Activated CD8-positive, alpha-beta T cell treated with anti-CD3 and anti-CD28 coated beads for 36 hours (primary cell): ENCODE measurements around the gene LCE4A. TPM values are rescaled to one million over a fixed set of nuclear protein-coding genes. Genes with fewer than 3 reads are reported as not detected.

Experiments
- ATAC-seq: fragments of 200-7000 bp; cut with Tn5 transposase; one replicate; pipeline ENCODE4 v1.10.0; 2021; ENCODE audit warnings: mild to moderate bottlenecking, moderate library complexity
- CTCF ChIA-PET: fragments of 350-600 bp; sonication (Branson Sonifier 250); formaldehyde crosslinking; loops from one replicate; lab custom pipeline; 2021; ENCODE audit warnings: antibody characterized with exemption; lab: Charles Lee
- POLR2A ChIA-PET: fragments of 350-600 bp; sonication (Branson Sonifier 250); formaldehyde crosslinking; loops from one replicate; lab custom pipeline; 2021; ENCODE audit warnings: antibody characterized with exemption; lab: Charles Lee
- DNase-seq: peaks from one replicate; pipeline ENCODE4 v3.0.0-alpha.2; 2020
- H3K27ac Mint-ChIP-seq: one replicate; pipeline ENCODE4 v1.8.0; 2021; ENCODE audit warnings: mild to moderate bottlenecking, mixed read lengths
- H3K27me3 Mint-ChIP-seq: one replicate; pipeline ENCODE4 v1.8.0; 2021; ENCODE audit warnings: mixed read lengths
- H3K36me3 Mint-ChIP-seq: one replicate; pipeline ENCODE4 v1.8.0; 2021; ENCODE audit warnings: low read depth, mixed read lengths
- H3K4me1 Mint-ChIP-seq: one replicate; pipeline ENCODE4 v1.8.0; 2021; ENCODE audit warnings: low read depth, mixed read lengths
- H3K4me3 Mint-ChIP-seq: one replicate; pipeline ENCODE4 v1.8.0; 2021; ENCODE audit warnings: mild to moderate bottlenecking, moderate library complexity, mixed read lengths
- H3K9me3 Mint-ChIP-seq: one replicate; pipeline ENCODE4 v1.8.0; 2021; ENCODE audit warnings: mixed read lengths
- CTCF ChIP-seq: fragments of 200-600 bp; IDR thresholded peaks from one replicate; pipeline ENCODE4 v1.8.0; 2022; ENCODE audit warnings: antibody characterized with exemption, mild to moderate bottlenecking
- intact Hi-C: fragments of 100-400 bp; cut with micrococcal nuclease; formaldehyde crosslinking; loops from one replicate; pipeline ENCODE4 v1.10.0; 2022
- total RNA-seq, 2 experiments: library from RNA; stranded (reverse); gene quantifications; one replicate each; pipeline ENCODE4 v1.2.3, GENCODE V29; 2021

The LCE4A gene
- total RNA-seq, 2 experiments from 2014 or later = not detected

- ATAC-seq (no peak), DNase-seq (no peak)
- Mint-ChIP-seq H3K27me3 (peaks cover 16% of the 10 kb centered on the region), H3K27ac (no peak overlapping the region), H3K4me3 (no peak overlapping the region), H3K36me3 (no peaks in the 10 kb centered on the region), H3K9me3 (no peaks in the 10 kb centered on the region), H3K4me1 (no peaks in the 10 kb centered on the region)
- ChIA-PET CTCF (no interaction called here), POLR2A (no interaction called here)
- no peak for TF ChIP-seq CTCF
- intact Hi-C loops = no loop called here
These were observed 37.3 kb downstream of the LCE4A start for GRCh38 chr1:152745289-152745704.

DNA sequence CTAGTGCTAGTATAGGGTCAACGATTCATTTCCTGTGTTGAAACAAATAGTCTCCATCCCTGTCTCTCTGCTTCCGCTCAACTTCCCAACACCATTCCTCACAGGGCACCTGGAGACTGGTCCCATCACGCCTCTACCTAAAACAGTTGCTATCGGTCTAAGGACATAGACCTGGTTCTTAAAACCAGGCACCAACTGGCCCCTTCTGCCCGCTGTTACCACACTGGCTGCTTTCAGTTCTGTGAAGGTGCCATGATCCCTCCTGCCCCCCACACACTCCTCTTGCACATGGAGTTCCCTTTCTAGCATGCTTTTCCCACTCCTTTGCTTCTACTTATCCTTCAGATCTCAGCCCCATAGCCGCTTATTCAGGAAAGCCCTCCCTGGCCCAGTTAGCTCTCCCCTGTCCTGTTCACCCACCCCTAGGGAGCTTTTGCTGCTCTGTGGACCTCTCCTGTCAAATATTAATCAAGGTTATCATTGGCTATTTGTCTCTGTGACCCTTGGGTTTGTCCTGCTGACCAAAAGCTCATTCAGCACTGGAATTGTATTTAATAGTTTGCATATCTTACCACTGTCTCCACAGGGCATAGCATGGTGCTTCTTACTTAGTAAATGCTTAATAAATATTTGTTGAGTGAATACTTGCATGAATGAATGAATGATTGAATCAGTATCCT lies 37.9 kb downstream of the LCE4A start:
- Mint-ChIP-seq H3K36me3 (no peaks in the 10 kb centered on the region), H3K27me3 (peaks cover 19% of the 10 kb centered on the region), H3K9me3 (no peaks in the 10 kb centered on the region), H3K27ac (no peak overlapping the region), H3K4me3 (no peak overlapping the region), H3K4me1 (no peaks in the 10 kb centered on the region)
- DNase-seq = no peak
- TF ChIP-seq CTCF = no peak
- intact Hi-C loops = no loop called here
- ChIA-PET CTCF (no interaction called here), POLR2A (no interaction called here)
- no peak for ATAC-seq

- Mint-ChIP-seq H3K4me1 (peaks cover 2% of the 10 kb centered on the region), H3K27ac (no peak overlapping the region), H3K4me3 (no peak overlapping the region), H3K36me3 (no peaks in the 10 kb centered on the region), H3K9me3 (no peaks in the 10 kb centered on the region), H3K27me3 (peaks cover 18% of the 10 kb centered on the region)
- TF ChIP-seq CTCF = no peak
- DNase-seq (no peak), ATAC-seq (no peak)
- ChIA-PET CTCF (no interaction called here), POLR2A (no interaction called here)
- intact Hi-C loops = no loop called here
These were observed 39.9 kb downstream of the LCE4A start for GRCh38 chr1:152747831-152748230.

DNA sequence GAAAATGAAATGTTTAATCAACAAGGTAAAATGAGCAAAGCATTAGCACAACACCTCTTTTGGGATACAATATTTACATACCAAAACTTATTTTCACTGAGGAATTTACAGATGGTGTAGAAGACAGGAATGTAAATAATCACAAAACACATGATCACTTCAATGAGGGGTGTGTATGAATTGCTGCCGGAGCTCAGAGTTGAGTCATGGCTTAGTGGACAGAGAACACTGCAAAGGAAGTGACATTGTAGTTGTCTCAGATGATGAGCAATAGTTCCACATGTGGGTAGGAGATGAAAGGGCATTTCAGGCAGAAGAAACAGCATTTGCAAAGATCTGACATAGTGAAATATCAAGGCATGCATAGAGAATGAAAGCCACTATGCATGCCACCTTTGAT lies 44.3 kb downstream of the LCE4A start:
- intact Hi-C loops = no loop called here
- POLR2A ChIA-PET = no interaction called here

GRCh38 chr1:152753586-152753985 lies 45.6 kb downstream of the LCE4A start:
- no peak overlapping the region for H3K4me3 Mint-ChIP-seq
- intact Hi-C loops = no loop called here
- DNase-seq (no peak), ATAC-seq (no peak)
- no peak overlapping the region for H3K27ac Mint-ChIP-seq
- no peaks in the 10 kb centered on the region for H3K36me3 Mint-ChIP-seq
- H3K4me1 Mint-ChIP-seq = peaks cover 2% of the 10 kb centered on the region
- TF ChIP-seq CTCF = no peak
- ChIA-PET CTCF (no interaction called here), POLR2A (no interaction called here)
- H3K27me3 Mint-ChIP-seq = peaks cover 22% of the 10 kb centered on the region
- no peaks in the 10 kb centered on the region for H3K9me3 Mint-ChIP-seq

More for the DNA sequence above, 44.3 kb downstream of the LCE4A start:
- Mint-ChIP-seq H3K27ac (no peak overlapping the region), H3K4me1 (peaks cover 2% of the 10 kb centered on the region), H3K36me3 (no peaks in the 10 kb centered on the region), H3K27me3 (peaks cover 18% of the 10 kb centered on the region), H3K4me3 (no peak overlapping the region), H3K9me3 (no peaks in the 10 kb centered on the region)
- ATAC-seq = peak; percentile 71
- no peak for TF ChIP-seq CTCF
- CTCF ChIA-PET = no interaction called here
- DNase-seq = no peak
